Measurements from ENCODE around the gene CPM.
"Not testable (repeated sequence)": the region's sequence is repeated elsewhere in the genome, so short reads cannot be mapped to it uniquely, and the experiment has no call there.

- not testable (repeated sequence) for TF ChIP-seq POLR2A (IDR thresholded peaks at IDR 0.05; ENCODE audit: low read depth, low read length)
- TF ChIP-seq, protein P1, sequence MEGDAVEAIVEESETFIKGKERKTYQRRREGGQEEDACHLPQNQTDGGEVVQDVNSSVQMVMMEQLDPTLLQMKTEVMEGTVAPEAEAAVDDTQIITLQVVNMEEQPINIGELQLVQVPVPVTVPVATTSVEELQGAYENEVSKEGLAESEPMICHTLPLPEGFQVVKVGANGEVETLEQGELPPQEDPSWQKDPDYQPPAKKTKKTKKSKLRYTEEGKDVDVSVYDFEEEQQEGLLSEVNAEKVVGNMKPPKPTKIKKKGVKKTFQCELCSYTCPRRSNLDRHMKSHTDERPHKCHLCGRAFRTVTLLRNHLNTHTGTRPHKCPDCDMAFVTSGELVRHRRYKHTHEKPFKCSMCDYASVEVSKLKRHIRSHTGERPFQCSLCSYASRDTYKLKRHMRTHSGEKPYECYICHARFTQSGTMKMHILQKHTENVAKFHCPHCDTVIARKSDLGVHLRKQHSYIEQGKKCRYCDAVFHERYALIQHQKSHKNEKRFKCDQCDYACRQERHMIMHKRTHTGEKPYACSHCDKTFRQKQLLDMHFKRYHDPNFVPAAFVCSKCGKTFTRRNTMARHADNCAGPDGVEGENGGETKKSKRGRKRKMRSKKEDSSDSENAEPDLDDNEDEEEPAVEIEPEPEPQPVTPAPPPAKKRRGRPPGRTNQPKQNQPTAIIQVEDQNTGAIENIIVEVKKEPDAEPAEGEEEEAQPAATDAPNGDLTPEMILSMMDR (IDR thresholded peaks at IDR 0.05; ENCODE audit: extremely low read depth in 1 of 2, insufficient read depth in 1 of 2, low read depth in 1 of 2, low read length in 2 of 2): not testable (repeated sequence)
Observed at GRCh38 chr12:68802911-68803651, 129.9 kb downstream of the CPM start.
